ENCODE data around the gene CNPPD1.

Gene CNPPD1

GRCh38 chr2:219160186-219161017 lies 16.3 kb downstream of the CNPPD1 start, which contains the start of gene NHEJ1:
Gene NHEJ1 (minus strand): TSS chr2:219160815. CDS start chr2:219158362, 2,453 bp downstream.
- DNase-seq (ENCODE audit: low read depth in 2 of 2) = peak; percentile 83 to 84

- DNase-seq (ENCODE audit: low read depth in 2 of 2) = no peak
Observed at GRCh38 chr2:219159771-219160185, 16.9 kb downstream of the CNPPD1 start.

GRCh38 chr2:219158586-219158985 lies 18.1 kb downstream of the CNPPD1 start:
- DNase-seq (ENCODE audit: low read depth in 2 of 2) = no peak

- no peak for DNase-seq (ENCODE audit: low read depth in 2 of 2)
Observed at GRCh38 chr2:219158025-219158424, 18.7 kb downstream of the CNPPD1 start.

GRCh38 chr2:219157396-219157795 lies 19.3 kb downstream of the CNPPD1 start:
- no peak for DNase-seq (ENCODE audit: low read depth in 2 of 2)

- no peak for DNase-seq (ENCODE audit: low read depth in 2 of 2)
Observed at GRCh38 chr2:219155054-219155644, 21.6 kb downstream of the CNPPD1 start.

GRCh38 chr2:219149667-219150066 lies 27.1 kb downstream of the CNPPD1 start:
- DNase-seq (ENCODE audit: low read depth in 2 of 2) = no peak

- DNase-seq (ENCODE audit: low read depth in 2 of 2) = no peak
Observed at GRCh38 chr2:219142329-219142728, 34.4 kb downstream of the CNPPD1 start.

- no peak for DNase-seq (ENCODE audit: low read depth in 2 of 2)
Observed at GRCh38 chr2:219140722-219141121, 36.0 kb downstream of the CNPPD1 start.

- DNase-seq (ENCODE audit: low read depth in 2 of 2) = no peak
Observed at GRCh38 chr2:219133976-219134375, 42.7 kb downstream of the CNPPD1 start.

GRCh38 chr2:219131744-219132143 lies 45.0 kb downstream of the CNPPD1 start:
- no peak for DNase-seq (ENCODE audit: low read depth in 2 of 2)

- DNase-seq (ENCODE audit: low read depth in 2 of 2) = no peak
Observed at GRCh38 chr2:219131327-219131726, 45.4 kb downstream of the CNPPD1 start.

- DNase-seq (ENCODE audit: low read depth in 2 of 2) = no peak
Observed at GRCh38 chr2:219129589-219129988, 47.1 kb downstream of the CNPPD1 start.

- DNase-seq (ENCODE audit: low read depth in 2 of 2) = no peak
Observed at GRCh38 chr2:219128396-219128795, 48.3 kb downstream of the CNPPD1 start.

- DNase-seq (ENCODE audit: low read depth in 2 of 2) = no peak
Observed at GRCh38 chr2:219127037-219127635, 49.6 kb downstream of the CNPPD1 start.

GRCh38 chr2:219126555-219126954 lies 50.2 kb downstream of the CNPPD1 start:
- no peak for DNase-seq (ENCODE audit: low read depth in 2 of 2)

- no peak for DNase-seq (ENCODE audit: low read depth in 2 of 2)
Observed at GRCh38 chr2:219125886-219126270, 50.8 kb downstream of the CNPPD1 start.

- DNase-seq (ENCODE audit: low read depth in 2 of 2) = no peak
Observed at GRCh38 chr2:219125225-219125885, 51.4 kb downstream of the CNPPD1 start.

GRCh38 chr2:219124381-219125110 lies 52.2 kb downstream of the CNPPD1 start:
- DNase-seq (ENCODE audit: low read depth in 2 of 2) = no peak

- no peak for DNase-seq (ENCODE audit: low read depth in 2 of 2)
Observed at GRCh38 chr2:219123356-219124135, 53.2 kb downstream of the CNPPD1 start.

All from stimulated activated CD8-positive, alpha-beta memory T cell treated with anti-CD3 and anti-CD28 coated beads, Interleukin-2, amount 100 ng/mL, for 1 hour (primary cell).